ENCODE results near the gene ERBB4.

ERBB4 gene

GRCh38 chr2:211416373-211416772, 1122.2 kb downstream of the ERBB4 start:
- no peak for DNase-seq (ENCODE audit: low read depth in 2 of 2)

GRCh38 chr2:211413746-211414145, 1124.9 kb downstream of the ERBB4 start:
- no peak for DNase-seq (ENCODE audit: low read depth in 2 of 2)

GRCh38 chr2:211408483-211408891, 1130.1 kb downstream of the ERBB4 start:
- DNase-seq (ENCODE audit: low read depth in 2 of 2) = no peak

GRCh38 chr2:211407076-211407475, 1131.5 kb downstream of the ERBB4 start:
- DNase-seq (ENCODE audit: low read depth in 2 of 2) = no peak

GRCh38 chr2:211405036-211405435, 1133.6 kb downstream of the ERBB4 start:
- DNase-seq (ENCODE audit: low read depth in 2 of 2) = no peak

GRCh38 chr2:211404098-211404497, 1134.5 kb downstream of the ERBB4 start:
- no peak for DNase-seq (ENCODE audit: low read depth in 2 of 2)

GRCh38 chr2:211401328-211401727, 1137.3 kb downstream of the ERBB4 start:
- no peak for DNase-seq (ENCODE audit: low read depth in 2 of 2)

GRCh38 chr2:211397764-211398163, 1140.8 kb downstream of the ERBB4 start:
- DNase-seq (ENCODE audit: low read depth in 2 of 2) = no peak

- DNase-seq (ENCODE audit: low read depth in 2 of 2) = no peak
Measured at GRCh38 chr2:211396815-211397214, 1141.8 kb downstream of the ERBB4 start.

GRCh38 chr2:211391189-211391567, 1147.4 kb downstream of the ERBB4 start:
- no peak for DNase-seq (ENCODE audit: low read depth in 2 of 2)

GRCh38 chr2:211390536-211391188, 1147.9 kb downstream of the ERBB4 start:
- DNase-seq (ENCODE audit: low read depth in 2 of 2) = no peak

- DNase-seq (ENCODE audit: low read depth in 2 of 2) = no peak
Measured at GRCh38 chr2:211387734-211388133, 1150.9 kb downstream of the ERBB4 start.

GRCh38 chr2:211380041-211380440, 1158.6 kb downstream of the ERBB4 start:
- no peak for DNase-seq (ENCODE audit: low read depth in 2 of 2)

- DNase-seq (ENCODE audit: low read depth in 2 of 2) = no peak
Measured at GRCh38 chr2:211376410-211376809, 1162.2 kb downstream of the ERBB4 start.

GRCh38 chr2:211373203-211373602, 1165.4 kb downstream of the ERBB4 start:
- DNase-seq (ENCODE audit: low read depth in 2 of 2) = no peak

GRCh38 chr2:211371465-211371864, 1167.1 kb downstream of the ERBB4 start:
- no peak for DNase-seq (ENCODE audit: low read depth in 2 of 2)

GRCh38 chr2:211368467-211368866, 1170.1 kb downstream of the ERBB4 start:
- DNase-seq (ENCODE audit: low read depth in 2 of 2) = no peak

- DNase-seq (ENCODE audit: low read depth in 2 of 2) = no peak
Measured at GRCh38 chr2:211367711-211368110, 1170.9 kb downstream of the ERBB4 start.

GRCh38 chr2:211367293-211367692, 1171.3 kb downstream of the ERBB4 start:
- DNase-seq (ENCODE audit: low read depth in 2 of 2) = no peak

- DNase-seq (ENCODE audit: low read depth in 2 of 2) = no peak
Measured at GRCh38 chr2:211364911-211365310, 1173.7 kb downstream of the ERBB4 start.

- DNase-seq (ENCODE audit: low read depth in 2 of 2) = no peak
Measured at GRCh38 chr2:211361383-211361782, 1177.2 kb downstream of the ERBB4 start.

- DNase-seq (ENCODE audit: low read depth in 2 of 2) = no peak
Measured at GRCh38 chr2:211359347-211359746, 1179.3 kb downstream of the ERBB4 start.

- DNase-seq (ENCODE audit: low read depth in 2 of 2) = no peak
Measured at GRCh38 chr2:211358504-211358903, 1180.1 kb downstream of the ERBB4 start.

GRCh38 chr2:211354481-211354880, 1184.1 kb downstream of the ERBB4 start:
- no peak for DNase-seq (ENCODE audit: low read depth in 2 of 2)

Data from stimulated activated CD8-positive, alpha-beta memory T cell treated with anti-CD3 and anti-CD28 coated beads, Interleukin-15, amount 100 ng/mL, for 4 hours (primary cell).